SK-N-SH treated with all-trans-retinoic acid at 6 μM for 48 hours (cell line): ENCODE data around the gene HIBCH.

Experiments
- PPARA ChIP-seq: fragments of 250-450 bp; sonication (Bioruptor Pico); IDR thresholded peaks from 2 replicates; pipeline ENCODE4 v1.5.0; 2020; ENCODE audit warnings: mild to moderate bottlenecking, borderline replicate concordance
- TCF4 ChIP-seq: fragments of 250-450 bp; sonication (Bioruptor Pico); IDR thresholded peaks from 2 replicates; pipeline ENCODE4 v1.8.0; 2021; ENCODE audit warnings: mild to moderate bottlenecking, moderate library complexity, borderline replicate concordance
- ZC3H10 ChIP-seq: fragments of 250-450 bp; sonication (Bioruptor Pico); IDR thresholded peaks from 2 replicates; pipeline ENCODE4 v1.5.1; 2021; ENCODE audit warnings: mild to moderate bottlenecking, moderate library complexity
- ZFP3 ChIP-seq: fragments of 250-450 bp; sonication (Bioruptor Pico); IDR thresholded peaks from 2 replicates; pipeline ENCODE4 v1.5.0; 2020; ENCODE audit warnings: mild to moderate bottlenecking, moderate library complexity
- ZFP30 ChIP-seq: fragments of 450-650 bp; formaldehyde crosslinking; IDR thresholded peaks from 2 replicates; pipeline ENCODE4 v1.5.0; 2022; ENCODE audit warnings: mild to moderate bottlenecking, moderate library complexity
- ZNF565 ChIP-seq: fragments of 450-650 bp; formaldehyde crosslinking; conservative IDR thresholded peaks from 2 replicates; pipeline ENCODE4 v1.5.0; 2020; ENCODE audit warnings: low read depth, mild to moderate bottlenecking, moderate library complexity

DNA sequence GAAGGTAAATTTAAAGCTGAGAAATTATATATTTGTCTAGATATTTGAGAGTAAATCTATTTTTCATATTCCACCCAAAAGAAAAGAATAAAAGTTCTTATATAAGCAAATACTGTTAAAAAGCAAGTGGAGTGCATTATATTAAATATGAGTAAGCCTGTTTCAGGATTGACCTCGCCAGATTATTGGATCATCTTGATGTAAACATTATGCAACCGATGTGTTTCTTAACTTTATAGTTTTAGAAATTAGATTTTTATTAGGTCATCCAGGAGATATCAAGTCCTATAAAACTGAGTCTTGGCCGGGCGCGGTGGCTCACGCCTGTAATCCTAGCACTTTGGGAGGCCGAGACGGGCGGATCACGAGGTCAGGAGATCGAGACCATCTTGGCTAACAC is 156.8 kb downstream of the HIBCH start:
- TF ChIP-seq ZNF565 (CRISPR knock-in tag), result no peak
- TF ChIP-seq ZC3H10 (CRISPR knock-in tag), result no peak
- TF ChIP-seq TCF4 (CRISPR knock-in tag), result no peak
- TF ChIP-seq PPARA (CRISPR knock-in tag), result no peak
- no peak for TF ChIP-seq ZFP30 (CRISPR knock-in tag)
- TF ChIP-seq ZFP3, result no peak
